Activated effector memory CD4-positive, alpha-beta T cell treated with Interleukin-2 at 50 U/mL for 16 hours (primary cell): ENCODE results near the gene ZDHHC14.

Experiments
- DNase-seq: peaks from one replicate; pipeline ENCODE4 v3.0.0-alpha.2; 2020

Gene ZDHHC14

GRCh38 chr6:157469378-157469777 lies 88.4 kb downstream of the ZDHHC14 start:
- no peak for DNase-seq

DNA sequence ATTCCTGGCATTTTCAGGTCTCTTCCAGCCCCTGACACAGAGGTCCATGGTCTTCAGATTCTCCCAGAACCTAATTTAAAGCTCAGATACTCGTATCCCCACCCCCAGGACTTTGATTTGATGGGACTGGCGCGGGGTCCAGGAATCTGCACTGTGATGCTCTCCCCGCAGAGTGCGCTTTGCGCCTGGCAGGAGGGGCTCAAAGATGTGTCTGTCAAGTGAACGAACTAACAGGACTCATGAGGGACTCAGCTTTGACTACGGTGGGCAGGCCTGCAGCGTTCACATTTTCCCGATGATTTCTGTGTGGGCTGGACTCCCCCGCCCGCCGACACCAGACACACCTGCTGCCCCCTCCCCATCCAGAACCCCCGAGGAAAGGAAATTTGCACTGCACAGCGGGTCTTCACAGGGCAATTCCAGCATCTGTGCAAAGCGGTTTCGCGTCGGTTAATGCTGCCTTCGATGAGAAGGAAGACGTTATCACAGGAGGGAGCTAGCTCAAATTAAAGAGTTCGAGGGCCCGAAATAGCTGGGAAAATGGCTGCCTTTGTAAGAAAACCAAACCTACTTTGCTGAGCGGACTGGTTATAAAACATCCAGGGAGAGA lies 90.2 kb downstream of the ZDHHC14 start:
- no peak for DNase-seq

DNA sequence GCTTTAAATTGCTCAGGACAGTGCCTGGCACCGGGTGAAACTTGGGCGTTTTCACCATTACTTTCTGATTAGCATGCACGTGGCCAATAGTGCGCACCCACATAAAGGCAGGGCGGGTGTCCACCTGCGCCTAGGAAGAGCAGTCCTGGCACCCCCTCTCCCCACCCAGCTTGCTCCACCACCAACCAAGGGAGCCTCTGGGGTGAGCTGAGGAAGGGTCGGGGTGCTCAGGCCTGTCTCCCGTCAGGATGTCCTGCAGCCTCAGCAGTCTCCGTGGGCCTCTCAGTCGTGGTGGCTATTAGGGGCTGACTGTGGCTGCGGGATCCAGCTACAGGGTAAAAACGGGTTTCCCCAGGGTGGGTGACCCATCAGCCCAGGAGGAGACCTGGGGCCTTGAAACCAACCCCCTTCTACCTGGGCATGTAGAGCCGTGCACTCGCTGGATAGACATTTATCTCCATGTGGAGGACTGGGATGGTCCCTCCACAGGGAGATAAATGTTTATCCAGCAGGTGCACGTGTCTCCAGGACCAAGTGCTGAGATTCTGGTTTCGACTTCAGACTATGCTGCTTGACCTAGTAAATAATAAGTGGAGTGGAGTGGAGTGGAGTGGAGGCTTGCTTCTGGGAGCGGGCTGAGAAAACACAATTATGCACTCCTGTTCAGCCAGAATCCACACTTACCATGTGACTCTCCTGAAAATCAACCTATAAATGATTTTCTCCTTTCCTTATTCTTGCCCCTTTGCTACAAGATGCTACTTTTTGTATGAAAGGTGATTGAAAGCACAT lies 91.1 kb downstream of the ZDHHC14 start:
- no peak for DNase-seq

- no peak for DNase-seq
These were observed 95.8 kb downstream of the ZDHHC14 start for GRCh38 chr6:157476797-157477196.

- DNase-seq: no peak
These were observed 97.9 kb downstream of the ZDHHC14 start for GRCh38 chr6:157478926-157479325.

- no peak for DNase-seq
These were observed 98.7 kb downstream of the ZDHHC14 start for GRCh38 chr6:157479464-157480303.

DNA sequence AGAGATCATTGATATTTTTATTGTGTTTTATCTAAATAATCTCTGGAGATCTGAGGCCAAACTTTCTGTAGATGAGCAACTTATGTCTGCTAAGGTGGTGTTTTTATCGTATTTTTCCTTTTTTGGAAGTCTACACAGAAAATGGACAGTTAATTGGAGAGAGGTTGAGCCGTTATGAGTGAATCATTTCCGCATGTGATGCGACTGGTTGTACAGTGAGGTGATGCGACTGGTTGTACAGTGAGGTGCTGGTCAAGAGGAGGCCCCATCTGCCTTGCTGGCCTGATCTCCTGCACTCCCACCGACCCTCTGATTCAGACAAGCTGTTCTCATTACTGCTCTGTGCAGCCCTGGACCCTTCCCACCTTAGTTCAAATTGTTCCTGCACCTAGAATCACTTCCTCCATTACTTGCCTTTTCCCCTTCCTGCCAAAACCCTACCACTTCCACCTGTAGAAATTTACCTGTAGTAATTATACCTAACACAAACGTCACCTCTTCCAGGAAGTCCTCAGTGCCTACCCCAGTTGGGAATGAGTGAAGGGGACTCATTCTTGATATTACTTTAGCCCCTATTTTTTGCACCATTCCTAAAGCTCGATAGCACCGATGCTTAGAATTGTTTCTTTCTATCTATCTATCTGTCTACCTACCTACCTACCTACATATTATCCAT lies 100.3 kb downstream of the ZDHHC14 start:
- DNase-seq: no peak

GRCh38 chr6:157481865-157482249 lies 100.9 kb downstream of the ZDHHC14 start:
- DNase-seq: no peak

DNA sequence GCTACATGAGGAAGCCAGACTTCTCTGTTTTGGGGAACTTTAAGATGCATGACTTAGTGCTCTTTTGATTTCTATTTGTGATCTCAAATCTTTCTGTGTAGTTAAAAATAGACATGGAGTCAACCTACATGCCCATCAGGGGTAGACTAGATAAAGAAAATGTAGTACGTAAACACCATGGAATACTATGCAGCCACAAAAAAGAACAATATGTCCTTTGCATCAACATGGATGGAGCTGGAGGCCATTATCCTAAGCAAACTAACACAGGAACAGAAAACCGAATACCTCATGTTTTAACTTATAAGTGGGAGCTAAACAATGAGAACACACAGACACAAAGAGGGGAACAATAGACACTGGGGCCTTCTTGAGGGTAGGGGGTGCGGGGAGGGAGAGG lies 102.8 kb downstream of the ZDHHC14 start:
- no peak for DNase-seq

DNA sequence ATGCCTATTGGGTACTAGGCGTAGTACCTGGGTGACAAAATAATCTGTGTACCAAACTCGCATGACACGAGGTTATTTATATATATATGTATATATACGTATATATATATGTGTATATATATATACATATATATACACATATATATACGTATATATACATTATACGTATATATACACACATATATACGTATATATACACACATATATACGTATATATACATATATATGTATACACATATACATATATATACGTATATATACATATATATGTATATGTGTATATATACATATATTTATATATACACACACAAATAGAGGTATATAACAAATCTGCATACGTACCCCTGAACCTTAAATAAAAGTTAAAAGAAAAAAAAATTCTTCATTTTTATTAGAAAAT lies 103.2 kb downstream of the ZDHHC14 start:
- DNase-seq: no peak

DNA sequence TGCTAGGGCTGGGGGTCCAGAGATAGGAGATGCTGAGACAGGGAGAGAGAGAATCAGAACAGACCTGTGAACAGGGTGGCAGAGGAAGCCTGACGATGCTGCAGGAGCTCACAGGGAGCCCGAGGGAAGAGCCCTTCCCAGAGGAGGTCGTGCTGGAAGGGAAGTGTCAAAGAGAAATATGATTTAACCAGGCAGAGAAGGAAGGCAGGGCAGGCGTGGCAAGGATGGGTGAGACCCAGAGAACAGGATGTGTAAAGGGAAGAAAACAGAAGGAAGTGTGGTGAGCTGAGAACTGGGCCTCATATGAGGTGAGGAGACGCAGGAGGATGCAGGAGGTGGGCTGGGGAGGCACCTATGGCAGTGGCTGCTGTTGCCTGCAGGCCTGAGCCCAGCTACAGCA lies 105.6 kb downstream of the ZDHHC14 start:
- no peak for DNase-seq

GRCh38 chr6:157487110-157487773 lies 106.3 kb downstream of the ZDHHC14 start:
- no peak for DNase-seq

GRCh38 chr6:157488058-157488457 lies 107.1 kb downstream of the ZDHHC14 start:
- DNase-seq: no peak

DNA sequence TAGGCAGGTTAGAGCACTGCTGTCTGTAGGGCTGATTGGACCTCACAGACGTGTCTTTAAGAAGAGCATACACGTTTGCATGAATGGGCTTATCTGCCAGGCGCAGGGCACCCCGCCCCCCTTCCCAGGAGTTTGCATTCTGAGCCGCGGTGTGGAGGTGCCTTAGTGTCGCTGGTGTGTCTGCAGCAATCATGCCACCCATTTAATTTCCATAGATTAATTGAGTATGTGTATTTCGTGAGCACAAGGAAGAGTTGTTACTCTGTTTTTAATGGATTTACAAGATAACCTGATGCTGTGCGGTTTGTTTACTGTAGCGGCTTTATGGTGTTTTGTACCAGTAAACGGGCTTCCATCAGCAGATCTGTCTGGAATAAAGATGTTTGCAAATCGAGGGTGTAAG lies 107.7 kb downstream of the ZDHHC14 start:
- no peak for DNase-seq

DNA sequence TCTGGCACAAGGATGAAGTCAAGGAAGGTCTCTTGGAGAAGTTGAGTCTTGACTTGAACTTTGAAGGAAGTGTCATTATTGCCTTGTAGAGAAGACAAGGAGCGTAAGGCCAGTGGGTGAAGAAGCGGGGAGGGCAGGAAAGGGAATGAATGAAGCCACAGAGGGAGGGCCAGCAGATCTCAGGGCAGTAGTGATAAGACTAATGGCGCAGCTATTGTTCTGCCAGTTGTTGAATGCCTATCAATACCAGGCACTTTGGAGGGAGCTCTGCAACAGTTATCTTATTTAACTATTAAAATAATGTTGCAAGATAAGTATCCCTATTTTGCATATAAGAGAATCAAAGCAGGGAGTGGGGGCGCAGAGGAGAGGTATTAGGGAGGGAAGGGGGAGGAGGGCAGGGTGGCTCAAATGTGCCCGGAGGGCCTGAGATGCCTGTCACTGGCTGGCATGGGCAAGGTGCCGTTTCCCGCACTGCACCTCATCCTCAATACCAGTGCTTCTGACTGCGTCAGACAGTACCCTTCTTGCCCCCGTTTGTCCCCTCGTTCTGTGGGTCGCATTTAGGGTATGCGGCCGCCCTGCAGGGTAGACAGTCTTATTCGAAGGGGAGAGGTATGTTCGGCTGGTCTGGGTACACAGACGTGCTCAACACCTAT lies 109.8 kb downstream of the ZDHHC14 start:
- DNase-seq: no peak

- no peak for DNase-seq
These were observed 110.7 kb downstream of the ZDHHC14 start for GRCh38 chr6:157491571-157492232.

GRCh38 chr6:157492249-157492648 lies 111.3 kb downstream of the ZDHHC14 start:
- no peak for DNase-seq

GRCh38 chr6:157492741-157493140 lies 111.8 kb downstream of the ZDHHC14 start:
- no peak for DNase-seq

GRCh38 chr6:157493173-157493572 lies 112.2 kb downstream of the ZDHHC14 start:
- DNase-seq: no peak

- DNase-seq: no peak
These were observed 112.6 kb downstream of the ZDHHC14 start for GRCh38 chr6:157493576-157493975.

- DNase-seq: no peak
These were observed 113.2 kb downstream of the ZDHHC14 start for GRCh38 chr6:157494132-157494710.
